GM23338 (cell line): ENCODE results near the gene TRIO. TPM values are rescaled to one million over a fixed set of nuclear protein-coding genes. Genes with fewer than 3 reads are reported as not detected.
A peak's percentile ranks its signal among the peaks of the same experiment; 100 is the strongest.

Experiments used
- ATAC-seq: fragments of 200-7000 bp; cut with Tn5 transposase; 3 replicates; pipeline ENCODE4 v1.9.1; 2020
- DNase-seq: peaks from one replicate; pipeline ENCODE4 v3.0.0-alpha.2; 2015; ENCODE audit warnings: low spot score
- H2AFZ ChIP-seq: fragments of 200-600 bp; sonication (generic); 2 replicates; pipeline ENCODE4 v1.8.0; 2016; ENCODE audit warnings: antibody characterized with exemption, mild to moderate bottlenecking, moderate library complexity
- H3F3A ChIP-seq: fragments of 200-600 bp; sonication (generic); replicated peaks from 2 replicates; pipeline ENCODE4 v1.8.0; 2017; ENCODE audit warnings: antibody characterized with exemption, mixed run types, low read depth
- H3K27ac ChIP-seq: fragments of 200-600 bp; sonication (generic); 2 replicates; pipeline ENCODE4 v1.6.1; 2016; ENCODE audit warnings: low read depth
- H3K27me3 ChIP-seq: fragments of 200-600 bp; sonication (generic); 2 replicates; pipeline ENCODE4 v1.8.0; 2016; ENCODE audit warnings: mild to moderate bottlenecking, mixed run types, moderate library complexity; ENCODE audit not compliant: insufficient read depth
- H3K36me3 ChIP-seq: fragments of 200-600 bp; sonication (generic); 2 replicates; pipeline ENCODE4 v1.8.0; 2016; ENCODE audit warnings: mild to moderate bottlenecking; ENCODE audit not compliant: insufficient read depth
- H3K4me1 ChIP-seq: fragments of 200-600 bp; sonication (generic); 2 replicates; pipeline ENCODE4 v1.8.0; 2016; ENCODE audit warnings: mild to moderate bottlenecking, moderate library complexity; ENCODE audit not compliant: insufficient read depth
- H3K4me2 ChIP-seq: fragments of 200-600 bp; sonication (generic); 2 replicates; pipeline ENCODE4 v1.7.1; 2017; ENCODE audit warnings: mixed run types
- H3K4me3 ChIP-seq: fragments of 200-600 bp; sonication (generic); 2 replicates; pipeline ENCODE4 v1.6.1; 2016; ENCODE audit warnings: mixed run types
- H3K79me2 ChIP-seq: fragments of 200-600 bp; sonication (generic); replicated peaks from 2 replicates; pipeline ENCODE4 v1.8.0; 2017; ENCODE audit warnings: mild to moderate bottlenecking; ENCODE audit not compliant: insufficient read depth
- H3K9me2 ChIP-seq: fragments of 200-600 bp; sonication (generic); 2 replicates; pipeline ENCODE4 v1.8.0; 2017; ENCODE audit not compliant: insufficient read depth
- H4K20me1 ChIP-seq: fragments of 200-600 bp; sonication (generic); replicated peaks from 2 replicates; pipeline ENCODE4 v1.8.0; 2017; ENCODE audit warnings: mild to moderate bottlenecking; ENCODE audit not compliant: insufficient read depth
- H3K27ac Mint-ChIP-seq: 2 replicates; pipeline ENCODE4 v1.8.0; 2020; ENCODE audit warnings: inconsistent platforms, mild to moderate bottlenecking, moderate library complexity, mixed read lengths
- H3K27me3 Mint-ChIP-seq: 3 replicates; pipeline ENCODE4 v1.8.0; 2022; ENCODE audit warnings: low read depth, mild to moderate bottlenecking, moderate library complexity, mixed read lengths, inconsistent platforms; ENCODE audit not compliant: insufficient read depth, poor library complexity
- H3K36me3 Mint-ChIP-seq: 3 replicates; pipeline ENCODE4 v1.8.0; 2021; ENCODE audit warnings: low read depth, mild to moderate bottlenecking, inconsistent platforms, moderate library complexity, mixed read lengths
- H3K4me1 Mint-ChIP-seq: 3 replicates; pipeline ENCODE4 v1.8.0; 2020; ENCODE audit warnings: mild to moderate bottlenecking, inconsistent platforms, mixed read lengths
- H3K4me3 Mint-ChIP-seq: 3 replicates; pipeline ENCODE4 v1.8.0; 2021; ENCODE audit warnings: moderate library complexity, mild to moderate bottlenecking, inconsistent platforms, mixed read lengths
- H3K9me3 Mint-ChIP-seq: 3 replicates; pipeline ENCODE4 v1.8.0; 2020; ENCODE audit warnings: moderate library complexity, mild to moderate bottlenecking, inconsistent platforms, mixed read lengths
- CREB1 ChIP-seq: fragments of 250-450 bp; sonication (Bioruptor Pico); IDR thresholded peaks from 2 replicates; pipeline ENCODE4 v1.5.0; 2020; ENCODE audit warnings: low read depth, mild to moderate bottlenecking, moderate library complexity
- CTCF ChIP-seq, 2 experiments: fragments of 200-600 bp in 1 of 2; sonication (generic) in 1 of 2; conservative IDR thresholded peaks; 2 replicates each; pipeline versions ENCODE4 v1.5.1 to v1.6.1; 2016 to 2017; ENCODE audit warnings: antibody characterized with exemption in 2 of 2, low read depth in 2 of 2, mild to moderate bottlenecking in 2 of 2, moderate library complexity in 1 of 2
- ETS1 ChIP-seq: IDR thresholded peaks from 2 replicates; pipeline ENCODE4 v1.6.1; 2016; ENCODE audit warnings: antibody characterized with exemption
- EZH2 ChIP-seq: fragments of 200-600 bp; sonication (generic); IDR thresholded peaks from one replicate; pipeline ENCODE4 v1.8.0; 2017; ENCODE audit warnings: antibody characterized with exemption, mild to moderate bottlenecking, low read depth; ENCODE audit not compliant: unreplicated experiment
- EZH2phosphoT487 ChIP-seq: fragments of 200-600 bp; sonication (generic); IDR thresholded peaks from one replicate; pipeline ENCODE4 v1.8.1; 2018; ENCODE audit warnings: antibody characterized with exemption; ENCODE audit not compliant: unreplicated experiment
- JUNB ChIP-seq: IDR thresholded peaks from one replicate; pipeline ENCODE4 v1.6.1; 2016; ENCODE audit warnings: antibody characterized with exemption; ENCODE audit not compliant: unreplicated experiment
- NANOG ChIP-seq: IDR thresholded peaks from 2 replicates; pipeline ENCODE4 v1.6.1; 2016; ENCODE audit warnings: antibody characterized with exemption, borderline replicate concordance
- POLR2AphosphoS5 ChIP-seq: IDR thresholded peaks from 2 replicates; pipeline ENCODE4 v1.6.1; 2016; ENCODE audit warnings: antibody characterized with exemption, low read depth
- REST ChIP-seq: IDR thresholded peaks from one replicate; pipeline ENCODE4 v1.6.1; 2018; ENCODE audit warnings: antibody characterized with exemption; ENCODE audit not compliant: unreplicated experiment
- STAT1 ChIP-seq: IDR thresholded peaks from one replicate; pipeline ENCODE4 v1.6.1; 2016; ENCODE audit warnings: antibody characterized with exemption; ENCODE audit not compliant: unreplicated experiment
- ZNF114 ChIP-seq: fragments of 250-450 bp; sonication (Bioruptor Pico); IDR thresholded peaks from 2 replicates; pipeline ENCODE4 v1.5.0; 2020; ENCODE audit warnings: mild to moderate bottlenecking, moderate library complexity
- ZNF331 ChIP-seq: fragments of 250-450 bp; sonication (Bioruptor Pico); IDR thresholded peaks from 2 replicates; pipeline ENCODE4 v1.5.0; 2020; ENCODE audit warnings: low read depth, mild to moderate bottlenecking, moderate library complexity
- ZNF462 ChIP-seq: fragments of 250-450 bp; sonication (Bioruptor Pico); IDR thresholded peaks from 2 replicates; pipeline ENCODE4 v1.5.0; 2020; ENCODE audit warnings: mild to moderate bottlenecking, moderate library complexity
- polyA plus RNA-seq: library from polyadenylated mRNA; unstranded; fragments of >200 nt; fragmentation: Nextera tagmentation; extraction: Ambion mirVana; gene quantifications from 2 replicates; pipeline ENCODE4 v1.2.1, GENCODE V29; 2016
- total RNA-seq: library from RNA; depleted of rRNA; stranded (reverse); fragments of >200 nt; shearing (Covaris generic); gene quantifications from 2 replicates; pipeline ENCODE4 v1.2.3, GENCODE V29; 2014

Gene TRIO
- total and polyA plus RNA-seq, 2 experiments from 2014 or later, result 13.8 to 113 TPM

GRCh38 chr5:14429101-14430050 lies 286.2 kb downstream of the TRIO start:
- TF ChIP-seq REST, result no peak
- no peak for TF ChIP-seq EZH2
- TF ChIP-seq ZNF331 (CRISPR knock-in tag), result no peak
- TF ChIP-seq ETS1, result no peak
- no peak for TF ChIP-seq CREB1 (CRISPR knock-in tag)
- no peak for TF ChIP-seq ZNF462 (CRISPR knock-in tag)
- no peak for TF ChIP-seq EZH2phosphoT487
- TF ChIP-seq NANOG, result no peak
- no peak for TF ChIP-seq CTCF (conservative IDR thresholded peaks at IDR 0.05; ENCODE audit: low read depth in 2 of 2)
- TF ChIP-seq STAT1, result no peak
- TF ChIP-seq POLR2AphosphoS5, result no peak
- no peak for TF ChIP-seq JUNB
- no peak for TF ChIP-seq ZNF114 (CRISPR knock-in tag)
- Mint-ChIP-seq H3K4me3 (no peak overlapping the region), H3K9me3 (no peaks in the 10 kb centered on the region; the same call in 2 of the 3 replicates), H3K27me3 (no peaks in the 10 kb centered on the region), H3K36me3 (peaks cover 16% of the 10 kb centered on the region; the same call in 2 of the 3 replicates), H3K27ac (peak overlapping the region; percentile 87), H3K4me1 (peaks cover 45% of the 10 kb centered on the region)
- no peaks in the 10 kb centered on the region for H3K27me3 ChIP-seq
- H3K4me2 ChIP-seq, result no peak overlapping the region
- H3K4me1 ChIP-seq, result peaks cover 10% of the 10 kb centered on the region; the same call in 1 of the 2 replicates
- H3F3A ChIP-seq, result 0 out of 2 replicates have a peak, but pooled peaks cover 6% of the 10 kb centered on the region
- H3K27ac ChIP-seq, result peak overlapping the region; percentile 34; the same call in 1 of the 2 replicates
- H4K20me1 ChIP-seq, result peaks cover 3% of the 10 kb centered on the region; the same call in 1 of the 2 replicates
- H2AFZ ChIP-seq, result no peak overlapping the region
- peaks cover 3% of the 10 kb centered on the region for H3K36me3 ChIP-seq
- no peak for ATAC-seq
- H3K4me3 ChIP-seq, result no peak overlapping the region
- H3K79me2 ChIP-seq, result no peaks in the 10 kb centered on the region
- DNase-seq, result no peak
- no peaks in the 10 kb centered on the region for H3K9me2 ChIP-seq
